ENCODE measurements around the gene FXR1. TPM values are rescaled to one million over a fixed set of nuclear protein-coding genes. Genes with fewer than 3 reads are reported as not detected.
A peak's percentile ranks its signal among the peaks of the same experiment; 100 is the strongest.

The FXR1 gene
- total and polyA plus RNA-seq, 2 of the 13 experiments (the other 11 are each of a cell fraction or from before 2014, with no cell fraction given): 104 to 132 TPM

- TF ChIP-seq ZNF407 (CRISPR knock-in tag; IDR thresholded peaks at IDR 0.05; ENCODE audit: not compliant biosample characterization) (no peak), RBM39 (IDR thresholded peaks at IDR 0.05; ENCODE audit: low read depth, low read length, poor library complexity, severe bottlenecking) (peak; percentile 55), REST (IDR thresholded peaks at IDR 0.05; ENCODE audit: borderline replicate concordance in 1 of 2, low read depth in 1 of 2, low read length in 2 of 2) (peak in 1 of 2 experiments; percentile 30; a peak in 1 of 4 replicates), FOSL1 (CRISPR knock-in tag; IDR thresholded peaks at IDR 0.05; ENCODE audit: borderline replicate concordance) (no peak), ZNF766 (CRISPR knock-in tag; IDR thresholded peaks at IDR 0.05; ENCODE audit: borderline replicate concordance) (no peak), ZNF556 (CRISPR knock-in tag; IDR thresholded peaks at IDR 0.05; ENCODE audit: borderline replicate concordance) (peak; percentile 83; the same call in 1 of the 2 replicates), ADNP (CRISPR knock-in tag; IDR thresholded peaks at IDR 0.05) (no peak), ZNF142 (CRISPR knock-in tag; IDR thresholded peaks at IDR 0.05) (peak; percentile 88; the same call in 1 of the 2 replicates), MYNN (CRISPR knock-in tag; IDR thresholded peaks at IDR 0.05; ENCODE audit: low read depth) (no peak)
Measured at GRCh38 chr3:180989291-180990163, 77.1 kb downstream of the FXR1 start, which contains the start of gene DNAJC19 (continued).
